HUES6 (cell line): ENCODE results near the gene BCL11A.

Experiments used
- H3K27ac ChIP-seq: 2 replicates; pipeline ENCODE4 v1.7.0; 2013; ENCODE audit warnings: low read depth, mild to moderate bottlenecking, low read length, inconsistent platforms
- H3K27me3 ChIP-seq: 2 replicates; pipeline ENCODE4 v1.6.1; 2013; ENCODE audit warnings: low read length; ENCODE audit not compliant: control insufficient read depth, insufficient read depth
- H3K36me3 ChIP-seq: 2 replicates; pipeline ENCODE4 v1.6.1; 2013; ENCODE audit warnings: low read length; ENCODE audit not compliant: control insufficient read depth, insufficient read depth
- H3K4me1 ChIP-seq: 2 replicates; pipeline ENCODE4 v1.6.1; 2013; ENCODE audit warnings: low read length; ENCODE audit not compliant: control insufficient read depth, insufficient read depth
- H3K4me3 ChIP-seq: 2 replicates; pipeline ENCODE4 v1.5.1; 2013; ENCODE audit warnings: low read depth, low read length
- H3K9ac ChIP-seq: one replicate; pipeline ENCODE4 v1.6.1; 2013; ENCODE audit warnings: mild to moderate bottlenecking, low read length
- H3K9me3 ChIP-seq: 2 replicates; pipeline ENCODE4 v1.6.1; 2013; ENCODE audit warnings: low read depth, low read length; ENCODE audit not compliant: control insufficient read depth, insufficient read depth

BCL11A gene

GRCh38 chr2:60473546-60473945 is 79.9 kb downstream of the BCL11A start:
- H3K4me3 ChIP-seq, result no peak overlapping the region
- no peak overlapping the region for H3K27ac ChIP-seq
- peaks cover 81% of the 10 kb centered on the region for H3K4me1 ChIP-seq
- H3K27me3 ChIP-seq, result peaks cover 23% of the 10 kb centered on the region
- H3K9me3 ChIP-seq, result no peaks in the 10 kb centered on the region
- no peak overlapping the region for H3K9ac ChIP-seq
- no peaks in the 10 kb centered on the region for H3K36me3 ChIP-seq

GRCh38 chr2:60472663-60473289 is 80.7 kb downstream of the BCL11A start:
- Histone ChIP-seq H3K36me3 (0 out of 2 replicates have a peak, but pooled peaks cover 4% of the 10 kb centered on the region), H3K4me3 (no peak overlapping the region), H3K27me3 (peaks cover 17% of the 10 kb centered on the region), H3K4me1 (peaks cover 74% of the 10 kb centered on the region), H3K27ac (no peak overlapping the region), H3K9me3 (no peaks in the 10 kb centered on the region), H3K9ac (no peak overlapping the region)

- Histone ChIP-seq H3K9ac (no peak overlapping the region), H3K27me3 (peaks cover 10% of the 10 kb centered on the region), H3K4me1 (peaks cover 67% of the 10 kb centered on the region), H3K9me3 (no peaks in the 10 kb centered on the region), H3K36me3 (0 out of 2 replicates have a peak, but pooled peaks cover 4% of the 10 kb centered on the region), H3K4me3 (no peak overlapping the region), H3K27ac (no peak overlapping the region)
Measured at GRCh38 chr2:60472041-60472440, 81.4 kb downstream of the BCL11A start.

GRCh38 chr2:60470340-60470739 is 83.1 kb downstream of the BCL11A start:
- Histone ChIP-seq H3K27me3 (no peaks in the 10 kb centered on the region; the same call in 1 of the 2 replicates), H3K9me3 (no peaks in the 10 kb centered on the region), H3K27ac (no peak overlapping the region), H3K9ac (no peak overlapping the region), H3K4me3 (no peak overlapping the region), H3K36me3 (0 out of 2 replicates have a peak, but pooled peaks cover 4% of the 10 kb centered on the region), H3K4me1 (peaks cover 62% of the 10 kb centered on the region)

- no peak overlapping the region for H3K4me3 ChIP-seq
- no peak overlapping the region for H3K9ac ChIP-seq
- no peak overlapping the region for H3K27ac ChIP-seq
- H3K4me1 ChIP-seq, result peaks cover 56% of the 10 kb centered on the region
- H3K36me3 ChIP-seq, result 0 out of 2 replicates have a peak, but pooled peaks cover 4% of the 10 kb centered on the region
- H3K27me3 ChIP-seq, result no peaks in the 10 kb centered on the region
- no peaks in the 10 kb centered on the region for H3K9me3 ChIP-seq
Measured at GRCh38 chr2:60469536-60470317, 83.7 kb downstream of the BCL11A start.

- H3K27ac ChIP-seq, result no peak overlapping the region
- 0 out of 2 replicates have a peak, but pooled peaks cover 4% of the 10 kb centered on the region for H3K36me3 ChIP-seq
- H3K27me3 ChIP-seq, result no peaks in the 10 kb centered on the region
- peaks cover 46% of the 10 kb centered on the region for H3K4me1 ChIP-seq
- H3K9ac ChIP-seq, result no peak overlapping the region
- H3K4me3 ChIP-seq, result no peak overlapping the region
- no peaks in the 10 kb centered on the region for H3K9me3 ChIP-seq
Measured at GRCh38 chr2:60468382-60469085, 84.9 kb downstream of the BCL11A start.

- Histone ChIP-seq H3K27me3 (no peaks in the 10 kb centered on the region), H3K9me3 (no peaks in the 10 kb centered on the region), H3K4me3 (no peak overlapping the region), H3K4me1 (peaks cover 31% of the 10 kb centered on the region), H3K27ac (no peak overlapping the region), H3K36me3 (peaks cover 15% of the 10 kb centered on the region), H3K9ac (no peak overlapping the region)
Measured at GRCh38 chr2:60466161-60466702, 87.2 kb downstream of the BCL11A start.

GRCh38 chr2:60465736-60466135 is 87.7 kb downstream of the BCL11A start:
- Histone ChIP-seq H3K27ac (no peak overlapping the region), H3K4me3 (no peak overlapping the region), H3K4me1 (peaks cover 26% of the 10 kb centered on the region), H3K36me3 (peaks cover 20% of the 10 kb centered on the region), H3K27me3 (no peaks in the 10 kb centered on the region), H3K9me3 (no peaks in the 10 kb centered on the region), H3K9ac (no peak overlapping the region)

GRCh38 chr2:60463249-60463648 is 90.2 kb downstream of the BCL11A start:
- Histone ChIP-seq H3K4me3 (no peak overlapping the region), H3K27ac (no peak overlapping the region), H3K27me3 (no peaks in the 10 kb centered on the region), H3K9ac (no peak overlapping the region), H3K36me3 (peaks cover 31% of the 10 kb centered on the region), H3K9me3 (no peaks in the 10 kb centered on the region), H3K4me1 (peaks cover 15% of the 10 kb centered on the region)

- no peak overlapping the region for H3K27ac ChIP-seq
- no peak overlapping the region for H3K9ac ChIP-seq
- H3K36me3 ChIP-seq, result peaks cover 27% of the 10 kb centered on the region
- peaks cover 11% of the 10 kb centered on the region for H3K4me1 ChIP-seq
- no peaks in the 10 kb centered on the region for H3K9me3 ChIP-seq
- H3K4me3 ChIP-seq, result no peak overlapping the region
- H3K27me3 ChIP-seq, result no peaks in the 10 kb centered on the region
Measured at GRCh38 chr2:60461421-60462108, 91.9 kb downstream of the BCL11A start.
